SK-N-SH (cell line): Measurements from ENCODE around the gene RPL11. TPM values are rescaled to one million over a fixed set of nuclear protein-coding genes. Genes with fewer than 3 reads are reported as not detected.

Experiments used
- CTCF ChIA-PET: fragments of 300-600, 350-600 bp; formaldehyde crosslinking; extraction: SDS; loops from one replicate; lab custom pipeline; 2021; lab: Yijun Ruan, JAX
- POLR2A ChIA-PET: fragments of 350-600 bp; sonication (Branson Sonifier 250); formaldehyde crosslinking; extraction: SDS; loops from one replicate; lab custom pipeline; 2020; ENCODE audit warnings: antibody characterized with exemption, inconsistent platforms; lab: Yijun Ruan, JAX
- DNase-seq: peaks from one replicate; pipeline ENCODE4 v3.0.0; 2012
- H2AFZ ChIP-seq: fragments of 200-600 bp; sonication (generic); 2 replicates; pipeline ENCODE4 v1.8.1; 2016; ENCODE audit warnings: antibody characterized with exemption, mild to moderate bottlenecking, low read depth
- H3F3A ChIP-seq: fragments of 200-600 bp; sonication (generic); replicated peaks from 2 replicates; pipeline ENCODE3; 2016; ENCODE audit warnings: antibody characterized with exemption, mild to moderate bottlenecking; ENCODE audit not compliant: insufficient read depth
- H3K27ac ChIP-seq, 2 experiments: fragments of 200-500 bp in 1 of 2; fragments of 200-600 bp in 1 of 2; sonication (Bioruptor generic) in 1 of 2; sonication (generic), shearing (Covaris generic) in 1 of 2; 2 replicates each; pipeline versions ENCODE4 v1.5.1 to v1.6.1; 2014 to 2016; ENCODE audit warnings: low read depth in 2 of 2, inconsistent platforms in 1 of 2, low read length in 1 of 2, mild to moderate bottlenecking in 1 of 2, mixed read lengths in 1 of 2
- H3K27me3 ChIP-seq: fragments of 200-600 bp; sonication (generic), shearing (Covaris generic); 2 replicates; pipeline ENCODE4 v1.6.1; 2016; ENCODE audit warnings: mixed run types; ENCODE audit not compliant: insufficient read depth
- H3K36me3 ChIP-seq, 2 experiments: fragments of 200-500 bp in 1 of 2; fragments of 200-600 bp in 1 of 2; sonication (Bioruptor generic) in 1 of 2; sonication (generic) in 1 of 2; replicated peaks in 1 of 2; 2 replicates each; pipeline versions ENCODE3 to v1.5.1; 2014 to 2016; ENCODE audit warnings: low read length in 1 of 2, mild to moderate bottlenecking in 1 of 2; ENCODE audit not compliant: insufficient read depth in 2 of 2, control insufficient read depth in 1 of 2
- H3K4me1 ChIP-seq, 2 experiments: fragments of 200-500 bp in 1 of 2; fragments of 200-600 bp in 1 of 2; sonication (Bioruptor generic) in 1 of 2; sonication (generic), shearing (Covaris generic) in 1 of 2; 2 replicates each; pipeline versions ENCODE4 v1.5.1 to v1.6.1; 2014 to 2016; ENCODE audit warnings: low read depth in 1 of 2, low read length in 1 of 2, mixed run types in 1 of 2; ENCODE audit not compliant: insufficient read depth in 2 of 2, control insufficient read depth in 1 of 2
- H3K4me2 ChIP-seq: fragments of 200-600 bp; sonication (generic), shearing (Covaris generic); 2 replicates; pipeline ENCODE4 v1.6.1; 2017; ENCODE audit warnings: mixed run types
- H3K4me3 ChIP-seq, 2 experiments: fragments of 200-500 bp in 1 of 2; fragments of 200-600 bp in 1 of 2; sonication (Bioruptor generic) in 1 of 2; sonication (generic), shearing (Covaris generic) in 1 of 2; 2 replicates each; pipeline versions ENCODE4 v1.5.1 to v1.8.1; 2014 to 2016; ENCODE audit warnings: low read depth in 2 of 2, inconsistent platforms in 1 of 2, low read length in 1 of 2, mild to moderate bottlenecking in 1 of 2, mixed read lengths in 1 of 2, moderate library complexity in 1 of 2
- H3K79me2 ChIP-seq: fragments of 200-600 bp; sonication (generic); 2 replicates; pipeline ENCODE4 v1.8.1; 2017; ENCODE audit warnings: mild to moderate bottlenecking; ENCODE audit not compliant: insufficient read depth
- H3K9ac ChIP-seq: fragments of 200-600 bp; sonication (generic); 2 replicates; pipeline ENCODE4 v1.6.1; 2017; ENCODE audit warnings: mixed run types
- H3K9me2 ChIP-seq: fragments of 200-600 bp; sonication (generic); 2 replicates; pipeline ENCODE4 v1.6.1; 2017; ENCODE audit warnings: mixed run types
- H3K9me3 ChIP-seq: fragments of 200-600 bp; sonication (generic); 2 replicates; pipeline ENCODE4 v1.6.1; 2017; ENCODE audit warnings: mixed run types, mild to moderate bottlenecking, moderate library complexity
- H4K20me1 ChIP-seq: fragments of 200-600 bp; sonication (generic); 2 replicates; pipeline ENCODE4 v1.6.1; 2017; ENCODE audit warnings: mild to moderate bottlenecking, mixed run types; ENCODE audit not compliant: insufficient read depth
- CHD2 ChIP-seq: fragments of 150-350 bp; IDR thresholded peaks from 2 replicates; pipeline ENCODE4 v1.6.1; 2018; ENCODE audit warnings: low read length; ENCODE audit not compliant: partially characterized antibody
- CTCF ChIP-seq: fragments of 200-600 bp; sonication (generic); IDR thresholded peaks from 2 replicates; pipeline ENCODE4 v1.6.1; 2017; ENCODE audit warnings: antibody characterized with exemption, mild to moderate bottlenecking, moderate library complexity
- ELF1 ChIP-seq: IDR thresholded peaks from 2 replicates; pipeline ENCODE4 v1.4.0; 2012
- EZH2phosphoT487 ChIP-seq: fragments of 200-600 bp; sonication (generic); IDR thresholded peaks from 2 replicates; pipeline ENCODE4 v1.6.1; 2017; ENCODE audit warnings: low read depth, mixed run types, mild to moderate bottlenecking, antibody characterized with exemption, moderate library complexity, borderline replicate concordance
- FOSL2 ChIP-seq: IDR thresholded peaks from 2 replicates; pipeline ENCODE4 v1.4.0; 2012; ENCODE audit warnings: low read depth, mild to moderate bottlenecking, moderate library complexity, borderline replicate concordance
- FOXJ3 ChIP-seq: sonication (generic); formaldehyde crosslinking; IDR thresholded peaks from 2 replicates; pipeline ENCODE4 v1.5.1; 2020; ENCODE audit warnings: mild to moderate bottlenecking, missing genetic modification reagents
- GABPA ChIP-seq: IDR thresholded peaks from 2 replicates; pipeline ENCODE4 v1.4.0; 2012; ENCODE audit warnings: low read depth, mild to moderate bottlenecking
- GATA2 ChIP-seq: sonication (generic); formaldehyde crosslinking; IDR thresholded peaks from 2 replicates; pipeline ENCODE4 v1.5.0; 2020; ENCODE audit warnings: mild to moderate bottlenecking, missing genetic modification reagents
- IRF3 ChIP-seq: fragments of 150-350 bp; IDR thresholded peaks from 2 replicates; pipeline ENCODE4 v1.6.1; 2016; ENCODE audit warnings: mild to moderate bottlenecking, low read depth, low read length
- MAX ChIP-seq: IDR thresholded peaks from 2 replicates; pipeline ENCODE4 v1.4.0; 2012; ENCODE audit warnings: low read depth
- MEF2A ChIP-seq: IDR thresholded peaks from 2 replicates; pipeline ENCODE4 v1.4.0; 2012; ENCODE audit warnings: low read depth, borderline replicate concordance
- NFIC ChIP-seq: IDR thresholded peaks from 2 replicates; pipeline ENCODE4 v1.4.0; 2012; ENCODE audit warnings: borderline replicate concordance
- NRF1 ChIP-seq: IDR thresholded peaks from 2 replicates; pipeline ENCODE4 v1.6.1; 2012; ENCODE audit warnings: low read depth, mild to moderate bottlenecking, low read length
- PBX3 ChIP-seq: IDR thresholded peaks from 2 replicates; pipeline ENCODE4; 2012
- POLR2AphosphoS5 ChIP-seq: IDR thresholded peaks from 2 replicates; pipeline ENCODE4 v1.6.1; 2012; ENCODE audit warnings: low read depth, low read length
- RAD21 ChIP-seq: IDR thresholded peaks from 2 replicates; pipeline ENCODE4 v1.6.1; 2012; ENCODE audit warnings: mild to moderate bottlenecking, low read length
- RCOR1 ChIP-seq: fragments of 150-350 bp; IDR thresholded peaks from 2 replicates; pipeline ENCODE4 v1.6.1; 2017; ENCODE audit warnings: antibody characterized with exemption, low read length
- SMC3 ChIP-seq: IDR thresholded peaks from 2 replicates; pipeline ENCODE4 v1.6.1; 2012; ENCODE audit warnings: low read depth, low read length, improper control_type of control experiment
- TAF1 ChIP-seq: IDR thresholded peaks from 2 replicates; pipeline ENCODE4 v1.6.1; 2012; ENCODE audit warnings: low read depth, mild to moderate bottlenecking, low read length, moderate library complexity, borderline replicate concordance
- TEAD4 ChIP-seq: IDR thresholded peaks from 2 replicates; pipeline ENCODE4 v1.4.0; 2012; ENCODE audit warnings: mild to moderate bottlenecking, borderline replicate concordance; ENCODE audit not compliant: insufficient read depth
- USF1 ChIP-seq: IDR thresholded peaks from 2 replicates; pipeline ENCODE4 v1.4.0; 2012; ENCODE audit warnings: low read depth, borderline replicate concordance
- ZBTB33 ChIP-seq: IDR thresholded peaks from 2 replicates; pipeline ENCODE4 v1.4.0; 2012; ENCODE audit warnings: low read depth, borderline replicate concordance
- WGBS: methylation state at CpG from one replicate; pipeline ENCODE4 v1.1.6; 2017; ENCODE audit warnings: low lambda C conversion rate; 5-methylcytosine and 5-hydroxymethylcytosine counted together
- polyA plus RNA-seq, 3 experiments: library from polyadenylated mRNA; depleted of rRNA; stranded (reverse); fragments of >200 nt; gene quantifications; 2 replicates each; pipeline ENCODE4 v1.2.3, GENCODE V29; 2012

The RPL11 gene
- polyA plus RNA-seq, 1 of the 3 experiments (the other 2 are of a cell fraction) = 2,255 TPM

- no peak for TF ChIP-seq GATA2
- TF ChIP-seq NRF1 = no peak
- peak; percentile 66 for TF ChIP-seq CTCF
- TF ChIP-seq TAF1 = no peak
- peak; percentile 34; the same call in 1 of the 2 replicates for TF ChIP-seq SMC3
- TF ChIP-seq FOSL2 = no peak
- TF ChIP-seq MEF2A = no peak
- no peak for TF ChIP-seq ELF1
- TF ChIP-seq TEAD4 = no peak
- peak; percentile 68 for TF ChIP-seq RAD21
- TF ChIP-seq ZBTB33 = no peak
- TF ChIP-seq EZH2phosphoT487 = no peak
- TF ChIP-seq PBX3 = no peak
- no peak for TF ChIP-seq MAX
- TF ChIP-seq IRF3 = no peak
- no peak for TF ChIP-seq NFIC
- no peak for TF ChIP-seq USF1
- TF ChIP-seq CHD2 = no peak
- TF ChIP-seq RCOR1 = no peak
- TF ChIP-seq FOXJ3 (CRISPR knock-in tag) = no peak
- no peak for TF ChIP-seq GABPA
- no peak for TF ChIP-seq POLR2AphosphoS5
- ChIA-PET CTCF (interaction anchor here (0.6 to 8.4 kb wide), 27 partner anchors 8 to 251 kb away, joined by 3 to 95 read pairs (median 5); partner anchors contain the start of gene RPL11), POLR2A (no interaction called here)
- Histone ChIP-seq H3K27ac (no peak overlapping the region), H3K9me3 (no peaks in the 10 kb centered on the region), H3K36me3 (no peaks in the 10 kb centered on the region), H3K4me1 (no peaks in the 10 kb centered on the region), H3K79me2 (no peaks in the 10 kb centered on the region), H3K9me2 (no peaks in the 10 kb centered on the region), H3K27me3 (no peaks in the 10 kb centered on the region), H2AFZ (no peak overlapping the region), H3K9ac (no peak overlapping the region), H4K20me1 (no peaks in the 10 kb centered on the region), H3K4me2 (no peak overlapping the region), H3K4me3 (no peak overlapping the region; a peak in 1 of 4 replicates), H3F3A (no peaks in the 10 kb centered on the region)
- 65% methylated on average over 11 of the region's 11 CpGs for WGBS
- peak; percentile 54 for DNase-seq
Measured at GRCh38 chr1:23664837-23665795, 26.5 kb upstream of the RPL11 start.
